Kidney (tissue), 14 donors: ENCODE measurements around the gene ELK3. TPM values are rescaled to one million over a fixed set of nuclear protein-coding genes. Genes with fewer than 3 reads are reported as not detected.

ENCODE experiments used
- DNase-seq, 5 donors: peaks; one replicate each; pipeline ENCODE4 v3.0.0-alpha.2; 2013 to 2020
- FAIRE-seq: peaks from 2 replicates; lab custom pipeline; 2012; peaks lifted over from hg19 to GRCh38; lab: Jason Lieb, UNC
- H3K27ac ChIP-seq, 2 donors: one replicate each; pipeline ENCODE4 v1.7.0; 2013; ENCODE audit warnings: low read depth in 2 of 2, low read length in 2 of 2, inconsistent platforms in 1 of 2
- H3K27me3 ChIP-seq: one replicate; pipeline ENCODE4 v1.7.1; 2013; ENCODE audit warnings: low read length, inconsistent platforms; ENCODE audit not compliant: control insufficient read depth, insufficient read depth
- H3K36me3 ChIP-seq, 3 donors: one replicate each; pipeline versions ENCODE4 v1.7.0 to v1.7.1; 2013; ENCODE audit warnings: low read length in 3 of 3, control low read depth in 1 of 3, inconsistent platforms in 1 of 3; ENCODE audit not compliant: insufficient read depth in 3 of 3, control insufficient read depth in 2 of 3
- H3K4me1 ChIP-seq, 3 donors: one replicate each; pipeline versions ENCODE4 v1.7.0 to v1.7.1; 2013; ENCODE audit warnings: low read length in 3 of 3, inconsistent platforms in 1 of 3, low read depth in 1 of 3; ENCODE audit not compliant: control insufficient read depth in 2 of 3, insufficient read depth in 2 of 3
- H3K4me3 ChIP-seq, 3 donors: one replicate each; pipeline versions ENCODE4 v1.7.0 to v1.8.1; 2013; ENCODE audit warnings: low read length in 3 of 3, control low read depth in 1 of 3, inconsistent platforms in 1 of 3
- H3K9ac ChIP-seq, 3 donors: one replicate each; pipeline versions ENCODE4 v1.7.0 to v1.7.1; 2013; ENCODE audit warnings: low read length in 3 of 3, control low read depth in 1 of 3, inconsistent platforms in 1 of 3
- H3K9me3 ChIP-seq, 3 donors: one replicate each; pipeline versions ENCODE4 v1.7.0 to v1.7.1; 2013; ENCODE audit warnings: low read length in 3 of 3, control low read depth in 1 of 3, inconsistent platforms in 1 of 3; ENCODE audit not compliant: control insufficient read depth in 2 of 3, insufficient read depth in 1 of 3
- intact Hi-C: fragments of 100-400 bp; cut with DNase I; formaldehyde crosslinking; loops from one replicate; pipeline ENCODE4 v1.11.1; 2022
- polyA plus RNA-seq: library from polyadenylated mRNA; stranded (reverse); fragments of 350-450 nt; fragmentation: Illumina TruSeq; extraction: RNeasy Lipid Tissue Mini Kit (QIAGEN cat#74804); gene quantifications from one replicate; pipeline ENCODE4 v1.2.3, GENCODE V29; 2014; ENCODE audit warnings: low read depth, low replicate concordance; ENCODE audit not compliant: insufficient read depth
- total RNA-seq: library from RNA; stranded (reverse); fragmentation: NEBNext Ultra II Directional; extraction: Animal tissue kit (Norgen Biotek cat#: 25700); gene quantifications from one replicate; pipeline ENCODE4 v1.2.1, GENCODE V29; 2021
- TF ChIP-seq, protein P1 (sequence below): IDR thresholded peaks from 3 replicates; pipeline ENCODE4 v1.5.1; 2012; ENCODE audit warnings: mild to moderate bottlenecking, moderate library complexity, borderline replicate concordance; ENCODE audit not compliant: insufficient read depth; ENCODE audit errors: extremely low read depth
- donor health status: control.
- donor health status: control.
- donor health status: control.
- donor health status: control.
- donor health status: control.
- donor health status: DM: yes; HTN: yes; CAD: no.
- donor health status: Normal renal cell carcinoma (clear cell type).

ELK3 gene
- total and polyA plus RNA-seq, 2 donors from 2014 or later, result 10.5 to 59.5 TPM

- Histone ChIP-seq H3K9me3 (no peaks in the 10 kb centered on the region), H3K27ac (no peak overlapping the region), H3K4me1 (peaks cover 0 to 4% (median 0%) of the 10 kb centered on the region in 3 donors), H3K27me3 (no peaks in the 10 kb centered on the region), H3K4me3 (no peak overlapping the region), H3K36me3 (no peaks in the 10 kb centered on the region), H3K9ac (no peak overlapping the region)
- intact Hi-C loops, result no loop called here
- no peak for DNase-seq
- TF ChIP-seq, protein P1, sequence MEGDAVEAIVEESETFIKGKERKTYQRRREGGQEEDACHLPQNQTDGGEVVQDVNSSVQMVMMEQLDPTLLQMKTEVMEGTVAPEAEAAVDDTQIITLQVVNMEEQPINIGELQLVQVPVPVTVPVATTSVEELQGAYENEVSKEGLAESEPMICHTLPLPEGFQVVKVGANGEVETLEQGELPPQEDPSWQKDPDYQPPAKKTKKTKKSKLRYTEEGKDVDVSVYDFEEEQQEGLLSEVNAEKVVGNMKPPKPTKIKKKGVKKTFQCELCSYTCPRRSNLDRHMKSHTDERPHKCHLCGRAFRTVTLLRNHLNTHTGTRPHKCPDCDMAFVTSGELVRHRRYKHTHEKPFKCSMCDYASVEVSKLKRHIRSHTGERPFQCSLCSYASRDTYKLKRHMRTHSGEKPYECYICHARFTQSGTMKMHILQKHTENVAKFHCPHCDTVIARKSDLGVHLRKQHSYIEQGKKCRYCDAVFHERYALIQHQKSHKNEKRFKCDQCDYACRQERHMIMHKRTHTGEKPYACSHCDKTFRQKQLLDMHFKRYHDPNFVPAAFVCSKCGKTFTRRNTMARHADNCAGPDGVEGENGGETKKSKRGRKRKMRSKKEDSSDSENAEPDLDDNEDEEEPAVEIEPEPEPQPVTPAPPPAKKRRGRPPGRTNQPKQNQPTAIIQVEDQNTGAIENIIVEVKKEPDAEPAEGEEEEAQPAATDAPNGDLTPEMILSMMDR, result no peak
- FAIRE-seq, result no peak
Observed at GRCh38 chr12:96256672-96257361, 62.6 kb downstream of the ELK3 start.

DNA sequence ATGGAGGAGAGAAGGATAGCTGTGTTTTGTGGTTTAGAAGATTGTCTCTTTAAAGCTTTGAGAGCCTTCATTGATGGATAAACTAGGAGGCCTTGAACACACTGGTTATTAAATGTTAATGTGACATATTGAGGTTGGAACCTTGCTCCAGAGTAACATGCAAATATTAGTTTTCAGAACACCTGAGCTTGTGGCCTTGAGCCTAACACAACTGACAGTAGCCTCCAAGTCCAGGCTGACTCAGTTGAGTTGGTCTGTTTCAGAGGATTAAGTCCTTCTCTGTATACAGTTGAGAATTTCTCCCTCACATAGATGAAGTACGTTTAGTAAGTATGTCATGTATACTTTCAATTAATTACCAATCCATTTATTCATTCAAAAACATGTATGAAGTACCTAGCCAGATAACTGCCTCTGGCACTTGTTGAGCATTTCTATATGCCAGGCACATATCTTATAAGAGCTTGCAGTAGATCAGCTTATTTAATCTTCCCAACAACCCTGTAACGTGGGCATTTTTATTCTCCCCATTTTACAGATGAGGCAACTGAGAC lies 63.5 kb downstream of the ELK3 start:
- H3K4me3 ChIP-seq, result no peak overlapping the region
- intact Hi-C loops, result no loop called here
- FAIRE-seq, result no peak
- TF ChIP-seq, protein P1, result no peak
- H3K4me1 ChIP-seq, result peaks cover 0 to 4% (median 0%) of the 10 kb centered on the region in 3 donors
- no peak overlapping the region for H3K27ac ChIP-seq
- H3K36me3 ChIP-seq, result no peaks in the 10 kb centered on the region
- DNase-seq, result no peak
- no peak overlapping the region for H3K9ac ChIP-seq
- H3K27me3 ChIP-seq, result no peaks in the 10 kb centered on the region
- no peaks in the 10 kb centered on the region for H3K9me3 ChIP-seq

GRCh38 chr12:96258104-96258961 lies 64.2 kb downstream of the ELK3 start:
- H3K4me3 ChIP-seq, result no peak overlapping the region
- H3K4me1 ChIP-seq, result peaks cover 0 to 4% (median 0%) of the 10 kb centered on the region in 3 donors
- H3K36me3 ChIP-seq, result no peaks in the 10 kb centered on the region
- DNase-seq (peak in 1 of 5 donors; percentile 51), FAIRE-seq (no peak)
- H3K27ac ChIP-seq, result no peak overlapping the region
- H3K9ac ChIP-seq, result no peak overlapping the region
- intact Hi-C loops, result no loop called here
- TF ChIP-seq, protein P1, result no peak
- H3K27me3 ChIP-seq, result no peaks in the 10 kb centered on the region
- H3K9me3 ChIP-seq, result no peaks in the 10 kb centered on the region
